22Rv1 (cell line): Measurements from ENCODE around the gene IGSF8.

Experiments used
- ZFX ChIP-seq: fragments of 450-650 bp; IDR thresholded peaks from 2 replicates; pipeline ENCODE4 v1.6.1; 2017; ENCODE audit warnings: antibody characterized with exemption, borderline replicate concordance
- TF ChIP-seq, protein P1 (sequence below): fragments of 450-650 bp; IDR thresholded peaks from 2 replicates; pipeline ENCODE4 v1.5.1; 2017; ENCODE audit warnings: mild to moderate bottlenecking

DNA sequence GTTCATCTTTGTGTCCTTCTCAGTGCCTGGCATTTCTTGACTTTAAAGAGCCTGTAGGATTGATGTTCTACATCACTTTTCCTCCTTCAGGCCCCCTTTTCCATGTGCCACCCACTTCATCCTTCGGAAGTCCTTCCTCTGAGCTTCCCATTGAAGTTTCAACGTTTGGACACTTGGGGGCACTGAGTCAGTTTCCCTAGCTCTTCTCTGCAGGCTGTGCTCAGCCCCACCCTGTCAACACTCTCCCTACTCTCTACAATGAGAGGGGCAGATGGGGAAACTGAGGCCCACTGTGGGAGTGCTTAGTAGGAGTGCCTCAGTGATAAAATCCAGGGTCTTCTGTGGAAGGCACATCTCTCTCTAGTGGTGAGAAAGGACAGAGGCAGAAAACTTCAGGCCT lies 40.3 kb downstream of the IGSF8 start:
- TF ChIP-seq, protein P1, sequence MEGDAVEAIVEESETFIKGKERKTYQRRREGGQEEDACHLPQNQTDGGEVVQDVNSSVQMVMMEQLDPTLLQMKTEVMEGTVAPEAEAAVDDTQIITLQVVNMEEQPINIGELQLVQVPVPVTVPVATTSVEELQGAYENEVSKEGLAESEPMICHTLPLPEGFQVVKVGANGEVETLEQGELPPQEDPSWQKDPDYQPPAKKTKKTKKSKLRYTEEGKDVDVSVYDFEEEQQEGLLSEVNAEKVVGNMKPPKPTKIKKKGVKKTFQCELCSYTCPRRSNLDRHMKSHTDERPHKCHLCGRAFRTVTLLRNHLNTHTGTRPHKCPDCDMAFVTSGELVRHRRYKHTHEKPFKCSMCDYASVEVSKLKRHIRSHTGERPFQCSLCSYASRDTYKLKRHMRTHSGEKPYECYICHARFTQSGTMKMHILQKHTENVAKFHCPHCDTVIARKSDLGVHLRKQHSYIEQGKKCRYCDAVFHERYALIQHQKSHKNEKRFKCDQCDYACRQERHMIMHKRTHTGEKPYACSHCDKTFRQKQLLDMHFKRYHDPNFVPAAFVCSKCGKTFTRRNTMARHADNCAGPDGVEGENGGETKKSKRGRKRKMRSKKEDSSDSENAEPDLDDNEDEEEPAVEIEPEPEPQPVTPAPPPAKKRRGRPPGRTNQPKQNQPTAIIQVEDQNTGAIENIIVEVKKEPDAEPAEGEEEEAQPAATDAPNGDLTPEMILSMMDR: peak; percentile 55
- TF ChIP-seq ZFX: no peak
